ENCODE measurements around the gene UGT2A2.

UGT2A2 gene

DNA sequence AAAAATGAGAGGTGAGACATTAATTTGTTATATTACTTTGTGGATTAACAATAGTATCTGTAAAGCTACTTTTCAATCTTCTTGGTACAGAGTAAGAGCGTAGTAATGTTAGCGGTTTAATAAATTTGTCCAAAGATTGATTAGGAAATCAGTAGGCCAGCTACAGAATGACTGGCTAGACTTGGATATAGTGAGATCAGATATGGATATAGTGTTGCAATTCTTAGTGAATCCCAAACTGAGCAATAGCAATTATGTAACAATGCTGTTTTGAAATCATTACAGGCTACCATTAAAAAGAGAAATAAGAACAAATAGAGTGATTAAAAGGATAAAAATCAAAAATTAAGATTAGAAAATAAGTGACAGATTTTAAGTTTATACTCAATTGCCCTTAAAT, 847 bp upstream of the UGT2A2 start:
- Histone ChIP-seq H3K4me1 (ENCODE audit: control insufficient read depth in 2 of 2, insufficient read depth in 1 of 2, low read depth in 1 of 2, low read length in 2 of 2) (no peaks in the 10 kb centered on the region), H2BK15ac (ENCODE audit: low read length) (no peak overlapping the region), H3K27me3 (ENCODE audit: control insufficient read depth in 3 of 3, insufficient read depth in 3 of 3, low read depth in 1 of 3, low read length in 3 of 3) (no peaks in the 10 kb centered on the region), H3K27ac (replicated peaks; ENCODE audit: low read length) (no peak overlapping the region), H3K9ac (ENCODE audit: low read depth, low read length, poor library complexity) (no peak overlapping the region), H3K23ac (ENCODE audit: low read depth, low read length, poor library complexity) (no peak overlapping the region), H3K36me3 (replicated peaks in 1 of 2; ENCODE audit: control insufficient read depth in 2 of 2, insufficient read depth in 2 of 2, low read length in 2 of 2) (no peaks in the 10 kb centered on the region), H3K79me1 (ENCODE audit: low read depth, low read length) (no peaks in the 10 kb centered on the region), H3K4me3 (ENCODE audit: low read length in 2 of 2) (no peak overlapping the region), H2AK5ac (ENCODE audit: low read depth, low read length) (no peak overlapping the region), H4K91ac (ENCODE audit: low read depth, low read length, poor library complexity) (no peak overlapping the region), H3K18ac (ENCODE audit: low read length) (no peak overlapping the region), H3K4me2 (ENCODE audit: insufficient read depth, low read length, poor library complexity, severe bottlenecking) (no peak overlapping the region), H4K8ac (ENCODE audit: low read depth, low read length) (no peak overlapping the region), H3K4ac (ENCODE audit: low read length) (no peak overlapping the region), H3K14ac (ENCODE audit: low read length) (no peak overlapping the region), H2BK5ac (ENCODE audit: low read length) (no peak overlapping the region), H3K9me3 (replicated peaks in 1 of 2; ENCODE audit: control insufficient read depth in 2 of 2, insufficient read depth in 1 of 2, low read depth in 1 of 2, low read length in 2 of 2) (no peaks in the 10 kb centered on the region), H2AFZ (ENCODE audit: low read length) (no peak overlapping the region), H2BK12ac (ENCODE audit: low read length) (no peak overlapping the region), H2BK120ac (ENCODE audit: low read depth, low read length) (no peak overlapping the region)
- no CpG with 5 or more reads among the region's 2 CpGs for WGBS, 2 donors (ENCODE audit: extremely low coverage in 2 of 2, insufficient read length in 2 of 2, insufficient replicate concordance in 1 of 2)
- no peak for DNase-seq (ENCODE audit: low spot score)

- Histone ChIP-seq H3K79me1 (ENCODE audit: low read depth, low read length) (no peaks in the 10 kb centered on the region), H2BK15ac (ENCODE audit: low read length) (no peak overlapping the region), H4K8ac (ENCODE audit: low read depth, low read length) (no peak overlapping the region), H3K9ac (ENCODE audit: low read depth, low read length, poor library complexity) (no peak overlapping the region), H3K4me1 (ENCODE audit: control insufficient read depth in 2 of 2, insufficient read depth in 1 of 2, low read depth in 1 of 2, low read length in 2 of 2) (no peaks in the 10 kb centered on the region), H3K18ac (ENCODE audit: low read length) (no peak overlapping the region), H3K27me3 (ENCODE audit: control insufficient read depth in 3 of 3, insufficient read depth in 3 of 3, low read depth in 1 of 3, low read length in 3 of 3) (no peaks in the 10 kb centered on the region), H3K23ac (ENCODE audit: low read depth, low read length, poor library complexity) (no peak overlapping the region), H2AFZ (ENCODE audit: low read length) (no peak overlapping the region), H3K4ac (ENCODE audit: low read length) (no peak overlapping the region), H3K36me3 (replicated peaks in 1 of 2; ENCODE audit: control insufficient read depth in 2 of 2, insufficient read depth in 2 of 2, low read length in 2 of 2) (no peaks in the 10 kb centered on the region), H3K27ac (replicated peaks; ENCODE audit: low read length) (no peak overlapping the region), H2BK5ac (ENCODE audit: low read length) (no peak overlapping the region), H4K91ac (ENCODE audit: low read depth, low read length, poor library complexity) (no peak overlapping the region), H2BK12ac (ENCODE audit: low read length) (no peak overlapping the region), H2AK5ac (ENCODE audit: low read depth, low read length) (no peak overlapping the region), H3K4me2 (ENCODE audit: insufficient read depth, low read length, poor library complexity, severe bottlenecking) (no peak overlapping the region), H3K9me3 (replicated peaks in 1 of 2; ENCODE audit: control insufficient read depth in 2 of 2, insufficient read depth in 1 of 2, low read depth in 1 of 2, low read length in 2 of 2) (no peaks in the 10 kb centered on the region), H3K4me3 (ENCODE audit: low read length in 2 of 2) (no peak overlapping the region), H3K14ac (ENCODE audit: low read length) (no peak overlapping the region), H2BK120ac (ENCODE audit: low read depth, low read length) (no peak overlapping the region)
- DNase-seq (ENCODE audit: low spot score): peak; percentile 45
- WGBS, 2 donors (ENCODE audit: extremely low coverage in 2 of 2, insufficient read length in 2 of 2, insufficient replicate concordance in 1 of 2): no CpG with 5 or more reads among the region's 6 CpGs
Observed at GRCh38 chr4:69617083-69617694, 22.3 kb downstream of the UGT2A2 start.

- Histone ChIP-seq H4K91ac (ENCODE audit: low read depth, low read length, poor library complexity) (no peak overlapping the region), H3K23ac (ENCODE audit: low read depth, low read length, poor library complexity) (no peak overlapping the region), H3K27ac (replicated peaks; ENCODE audit: low read length) (no peak overlapping the region), H3K4me1 (ENCODE audit: control insufficient read depth in 2 of 2, insufficient read depth in 1 of 2, low read depth in 1 of 2, low read length in 2 of 2) (no peaks in the 10 kb centered on the region), H3K4ac (ENCODE audit: low read length) (no peak overlapping the region), H3K14ac (ENCODE audit: low read length) (no peak overlapping the region), H3K9me3 (replicated peaks in 1 of 2; ENCODE audit: control insufficient read depth in 2 of 2, insufficient read depth in 1 of 2, low read depth in 1 of 2, low read length in 2 of 2) (no peaks in the 10 kb centered on the region), H3K9ac (ENCODE audit: low read depth, low read length, poor library complexity) (no peak overlapping the region), H3K79me1 (ENCODE audit: low read depth, low read length) (no peaks in the 10 kb centered on the region), H3K4me3 (ENCODE audit: low read length in 2 of 2) (no peak overlapping the region), H2AFZ (ENCODE audit: low read length) (no peak overlapping the region), H2BK12ac (ENCODE audit: low read length) (no peak overlapping the region), H3K4me2 (ENCODE audit: insufficient read depth, low read length, poor library complexity, severe bottlenecking) (no peak overlapping the region), H3K36me3 (replicated peaks in 1 of 2; ENCODE audit: control insufficient read depth in 2 of 2, insufficient read depth in 2 of 2, low read length in 2 of 2) (no peaks in the 10 kb centered on the region), H3K27me3 (ENCODE audit: control insufficient read depth in 3 of 3, insufficient read depth in 3 of 3, low read depth in 1 of 3, low read length in 3 of 3) (no peaks in the 10 kb centered on the region), H4K8ac (ENCODE audit: low read depth, low read length) (no peak overlapping the region), H3K18ac (ENCODE audit: low read length) (no peak overlapping the region), H2BK120ac (ENCODE audit: low read depth, low read length) (no peak overlapping the region), H2AK5ac (ENCODE audit: low read depth, low read length) (no peak overlapping the region), H2BK5ac (ENCODE audit: low read length) (no peak overlapping the region), H2BK15ac (ENCODE audit: low read length) (no peak overlapping the region)
- WGBS, 2 donors (ENCODE audit: extremely low coverage in 2 of 2, insufficient read length in 2 of 2, insufficient replicate concordance in 1 of 2): no CpG with 5 or more reads among the region's 1 CpG
- DNase-seq (ENCODE audit: low spot score): no peak
Observed at GRCh38 chr4:69610484-69610883, 29.0 kb downstream of the UGT2A2 start.

DNA sequence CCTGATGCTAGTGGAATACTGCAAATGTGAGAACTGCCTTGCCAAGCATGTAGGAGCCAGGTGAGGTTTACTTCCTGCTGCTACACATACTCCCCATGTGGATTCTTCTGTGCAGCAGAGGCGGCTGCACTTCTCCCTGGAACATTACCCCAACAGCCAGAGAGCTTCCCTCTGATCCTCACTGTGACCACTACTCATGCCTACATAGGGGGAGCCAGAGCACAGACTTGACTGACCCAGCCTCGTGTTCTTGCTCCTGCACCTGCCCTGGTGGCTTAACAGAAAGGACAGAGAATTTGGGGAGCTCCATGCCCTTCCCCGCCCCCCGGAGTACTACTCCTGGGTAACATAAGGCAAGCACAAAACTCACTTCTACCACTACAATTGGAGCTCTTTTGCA, 38.4 kb downstream of the UGT2A2 start:
- Histone ChIP-seq H4K8ac (ENCODE audit: low read depth, low read length) (no peak overlapping the region), H3K27ac (replicated peaks; ENCODE audit: low read length) (no peak overlapping the region), H2AK5ac (ENCODE audit: low read depth, low read length) (no peak overlapping the region), H3K4ac (ENCODE audit: low read length) (no peak overlapping the region), H3K27me3 (ENCODE audit: control insufficient read depth in 3 of 3, insufficient read depth in 3 of 3, low read depth in 1 of 3, low read length in 3 of 3) (no peaks in the 10 kb centered on the region), H3K4me1 (ENCODE audit: control insufficient read depth in 2 of 2, insufficient read depth in 1 of 2, low read depth in 1 of 2, low read length in 2 of 2) (no peaks in the 10 kb centered on the region), H4K91ac (ENCODE audit: low read depth, low read length, poor library complexity) (no peak overlapping the region), H3K18ac (ENCODE audit: low read length) (no peak overlapping the region), H3K4me2 (ENCODE audit: insufficient read depth, low read length, poor library complexity, severe bottlenecking) (no peak overlapping the region), H3K9me3 (replicated peaks in 1 of 2; ENCODE audit: control insufficient read depth in 2 of 2, insufficient read depth in 1 of 2, low read depth in 1 of 2, low read length in 2 of 2) (no peaks in the 10 kb centered on the region), H3K9ac (ENCODE audit: low read depth, low read length, poor library complexity) (no peak overlapping the region), H3K4me3 (ENCODE audit: low read length in 2 of 2) (no peak overlapping the region), H3K79me1 (ENCODE audit: low read depth, low read length) (no peaks in the 10 kb centered on the region), H2BK5ac (ENCODE audit: low read length) (no peak overlapping the region), H2AFZ (ENCODE audit: low read length) (no peak overlapping the region), H3K14ac (ENCODE audit: low read length) (no peak overlapping the region), H2BK12ac (ENCODE audit: low read length) (no peak overlapping the region), H3K36me3 (replicated peaks in 1 of 2; ENCODE audit: control insufficient read depth in 2 of 2, insufficient read depth in 2 of 2, low read length in 2 of 2) (no peaks in the 10 kb centered on the region), H2BK15ac (ENCODE audit: low read length) (no peak overlapping the region), H3K23ac (ENCODE audit: low read depth, low read length, poor library complexity) (no peak overlapping the region), H2BK120ac (ENCODE audit: low read depth, low read length) (no peak overlapping the region)
- no peak for DNase-seq (ENCODE audit: low spot score)
- WGBS, 2 donors (ENCODE audit: extremely low coverage in 2 of 2, insufficient read length in 2 of 2, insufficient replicate concordance in 1 of 2): no CpG with 5 or more reads among the region's 4 CpGs
